Kidney (tissue), 14 donors: ENCODE measurements around the gene ESF1. TPM values are rescaled to one million over a fixed set of nuclear protein-coding genes. Genes with fewer than 3 reads are reported as not detected.

Source experiments
- DNase-seq, 5 donors: peaks; one replicate each; pipeline ENCODE4 v3.0.0-alpha.2; 2013 to 2020
- FAIRE-seq: peaks from 2 replicates; lab custom pipeline; 2012; peaks lifted over from hg19 to GRCh38; lab: Jason Lieb, UNC
- H3K27ac ChIP-seq, 2 donors: one replicate each; pipeline ENCODE4 v1.7.0; 2013; ENCODE audit warnings: low read depth in 2 of 2, low read length in 2 of 2, inconsistent platforms in 1 of 2
- H3K27me3 ChIP-seq: one replicate; pipeline ENCODE4 v1.7.1; 2013; ENCODE audit warnings: low read length, inconsistent platforms; ENCODE audit not compliant: control insufficient read depth, insufficient read depth
- H3K36me3 ChIP-seq, 3 donors: one replicate each; pipeline versions ENCODE4 v1.7.0 to v1.7.1; 2013; ENCODE audit warnings: low read length in 3 of 3, control low read depth in 1 of 3, inconsistent platforms in 1 of 3; ENCODE audit not compliant: insufficient read depth in 3 of 3, control insufficient read depth in 2 of 3
- H3K4me1 ChIP-seq, 3 donors: one replicate each; pipeline versions ENCODE4 v1.7.0 to v1.7.1; 2013; ENCODE audit warnings: low read length in 3 of 3, inconsistent platforms in 1 of 3, low read depth in 1 of 3; ENCODE audit not compliant: control insufficient read depth in 2 of 3, insufficient read depth in 2 of 3
- H3K4me3 ChIP-seq, 3 donors: one replicate each; pipeline versions ENCODE4 v1.7.0 to v1.8.1; 2013; ENCODE audit warnings: low read length in 3 of 3, control low read depth in 1 of 3, inconsistent platforms in 1 of 3
- H3K9ac ChIP-seq, 3 donors: one replicate each; pipeline versions ENCODE4 v1.7.0 to v1.7.1; 2013; ENCODE audit warnings: low read length in 3 of 3, control low read depth in 1 of 3, inconsistent platforms in 1 of 3
- H3K9me3 ChIP-seq, 3 donors: one replicate each; pipeline versions ENCODE4 v1.7.0 to v1.7.1; 2013; ENCODE audit warnings: low read length in 3 of 3, control low read depth in 1 of 3, inconsistent platforms in 1 of 3; ENCODE audit not compliant: control insufficient read depth in 2 of 3, insufficient read depth in 1 of 3
- intact Hi-C: fragments of 100-400 bp; cut with DNase I; formaldehyde crosslinking; loops from one replicate; pipeline ENCODE4 v1.11.1; 2022
- polyA plus RNA-seq: library from polyadenylated mRNA; stranded (reverse); fragments of 350-450 nt; fragmentation: Illumina TruSeq; extraction: RNeasy Lipid Tissue Mini Kit (QIAGEN cat#74804); gene quantifications from one replicate; pipeline ENCODE4 v1.2.3, GENCODE V29; 2014; ENCODE audit warnings: low read depth, low replicate concordance; ENCODE audit not compliant: insufficient read depth
- total RNA-seq: library from RNA; stranded (reverse); fragmentation: NEBNext Ultra II Directional; extraction: Animal tissue kit (Norgen Biotek cat#: 25700); gene quantifications from one replicate; pipeline ENCODE4 v1.2.1, GENCODE V29; 2021
- TF ChIP-seq, protein P1 (sequence below): IDR thresholded peaks from 3 replicates; pipeline ENCODE4 v1.5.1; 2012; ENCODE audit warnings: mild to moderate bottlenecking, moderate library complexity, borderline replicate concordance; ENCODE audit not compliant: insufficient read depth; ENCODE audit errors: extremely low read depth
- donor health status: control.
- donor health status: control.
- donor health status: control.
- donor health status: control.
- donor health status: control.
- donor health status: DM: yes; HTN: yes; CAD: no.
- donor health status: Normal renal cell carcinoma (clear cell type).

The ESF1 gene
- total and polyA plus RNA-seq, 2 donors from 2014 or later = 4.9 to 12.6 TPM

GRCh38 chr20:13694420-13695150, 90.1 kb downstream of the ESF1 start:
- Histone ChIP-seq H3K9ac (no peak overlapping the region), H3K4me1 (no peaks in the 10 kb centered on the region), H3K4me3 (no peak overlapping the region), H3K9me3 (no peaks in the 10 kb centered on the region), H3K27me3 (no peaks in the 10 kb centered on the region), H3K36me3 (no peaks in the 10 kb centered on the region), H3K27ac (no peak overlapping the region)
- no peak for FAIRE-seq
- no peak for DNase-seq
- intact Hi-C loops = no loop called here
- TF ChIP-seq, protein P1, sequence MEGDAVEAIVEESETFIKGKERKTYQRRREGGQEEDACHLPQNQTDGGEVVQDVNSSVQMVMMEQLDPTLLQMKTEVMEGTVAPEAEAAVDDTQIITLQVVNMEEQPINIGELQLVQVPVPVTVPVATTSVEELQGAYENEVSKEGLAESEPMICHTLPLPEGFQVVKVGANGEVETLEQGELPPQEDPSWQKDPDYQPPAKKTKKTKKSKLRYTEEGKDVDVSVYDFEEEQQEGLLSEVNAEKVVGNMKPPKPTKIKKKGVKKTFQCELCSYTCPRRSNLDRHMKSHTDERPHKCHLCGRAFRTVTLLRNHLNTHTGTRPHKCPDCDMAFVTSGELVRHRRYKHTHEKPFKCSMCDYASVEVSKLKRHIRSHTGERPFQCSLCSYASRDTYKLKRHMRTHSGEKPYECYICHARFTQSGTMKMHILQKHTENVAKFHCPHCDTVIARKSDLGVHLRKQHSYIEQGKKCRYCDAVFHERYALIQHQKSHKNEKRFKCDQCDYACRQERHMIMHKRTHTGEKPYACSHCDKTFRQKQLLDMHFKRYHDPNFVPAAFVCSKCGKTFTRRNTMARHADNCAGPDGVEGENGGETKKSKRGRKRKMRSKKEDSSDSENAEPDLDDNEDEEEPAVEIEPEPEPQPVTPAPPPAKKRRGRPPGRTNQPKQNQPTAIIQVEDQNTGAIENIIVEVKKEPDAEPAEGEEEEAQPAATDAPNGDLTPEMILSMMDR = no peak

- no peaks in the 10 kb centered on the region for H3K36me3 ChIP-seq
- intact Hi-C loops = no loop called here
- no peaks in the 10 kb centered on the region for H3K27me3 ChIP-seq
- no peak overlapping the region for H3K9ac ChIP-seq
- TF ChIP-seq, protein P1 = no peak
- FAIRE-seq (no peak), DNase-seq (no peak)
- no peaks in the 10 kb centered on the region for H3K4me1 ChIP-seq
- no peak overlapping the region for H3K4me3 ChIP-seq
- H3K9me3 ChIP-seq = no peaks in the 10 kb centered on the region
- no peak overlapping the region for H3K27ac ChIP-seq
These were observed 91.7 kb downstream of the ESF1 start for GRCh38 chr20:13692802-13693736.

DNA sequence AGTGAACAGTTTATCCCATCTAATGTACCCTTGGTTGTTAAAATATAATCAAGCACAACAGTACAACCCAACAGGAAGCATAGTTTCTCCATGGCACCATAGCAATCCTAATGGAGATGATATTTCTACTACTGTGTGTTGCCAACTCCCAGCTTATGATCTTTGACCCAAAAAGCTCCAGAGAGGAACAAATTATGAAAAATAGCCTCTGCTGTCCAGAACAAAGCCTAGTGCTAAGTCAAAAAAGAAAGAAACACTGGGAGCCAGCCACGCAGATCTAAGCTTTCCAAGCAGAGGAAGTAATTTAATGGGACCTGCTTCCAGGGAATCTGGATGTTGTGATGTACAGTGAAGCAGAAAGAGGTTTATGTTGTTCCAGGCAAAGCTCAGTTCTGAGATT, 93.8 kb downstream of the ESF1 start:
- no peaks in the 10 kb centered on the region for H3K9me3 ChIP-seq
- peak in 3 of 5 donors; percentile 48 to 79 (median 78) for DNase-seq
- no peaks in the 10 kb centered on the region for H3K36me3 ChIP-seq
- FAIRE-seq = no peak
- H3K27me3 ChIP-seq = no peaks in the 10 kb centered on the region
- no peak overlapping the region for H3K9ac ChIP-seq
- TF ChIP-seq, protein P1 = no peak
- H3K4me3 ChIP-seq = no peak overlapping the region
- no peak overlapping the region for H3K27ac ChIP-seq
- no peaks in the 10 kb centered on the region for H3K4me1 ChIP-seq
- intact Hi-C loops = no loop called here
